Mesodermal cell (in vitro differentiated cells): ENCODE measurements around the gene PI4K2A.

Source experiments
- H3K27ac ChIP-seq: 2 replicates; pipeline ENCODE4 v1.7.0; 2013; ENCODE audit warnings: mild to moderate bottlenecking, low read depth, low read length, moderate library complexity; ENCODE audit not compliant: severe bottlenecking
- H3K36me3 ChIP-seq: 2 replicates; pipeline ENCODE4 v1.7.1; 2013; ENCODE audit warnings: mild to moderate bottlenecking, low read length, moderate library complexity; ENCODE audit not compliant: control insufficient read depth, insufficient read depth
- H3K4me1 ChIP-seq: one replicate; pipeline ENCODE4 v1.7.1; 2013; ENCODE audit warnings: mild to moderate bottlenecking, low read length; ENCODE audit not compliant: insufficient read depth, control insufficient read depth, poor library complexity, severe bottlenecking
- H3K4me3 ChIP-seq: 2 replicates; pipeline ENCODE4 v1.7.0; 2013; ENCODE audit warnings: low read length, control low read depth, mild to moderate bottlenecking; ENCODE audit not compliant: insufficient read depth, poor library complexity, severe bottlenecking; ENCODE audit errors: extremely low read depth
- H3K9me3 ChIP-seq: 2 replicates; pipeline ENCODE4 v1.7.1; 2013; ENCODE audit warnings: mild to moderate bottlenecking, low read length, moderate library complexity; ENCODE audit not compliant: control insufficient read depth
- WGBS, 2 experiments: methylation state at CpG; one replicate each; pipeline ENCODE4 v1.1.5; 2013; ENCODE audit warnings: missing lambda C conversion rate in 2 of 2; ENCODE audit not compliant: insufficient coverage in 2 of 2; 5-methylcytosine and 5-hydroxymethylcytosine counted together

The PI4K2A gene

GRCh38 chr10:97707134-97707861 lies 66.8 kb downstream of the PI4K2A start:
- 92 to 95% methylated on average over 10 to 11 of the region's 11 CpGs for WGBS, 2 experiments
- Histone ChIP-seq H3K9me3 (no peaks in the 10 kb centered on the region), H3K4me1 (peaks cover 5% of the 10 kb centered on the region), H3K4me3 (no peak overlapping the region), H3K36me3 (no peaks in the 10 kb centered on the region), H3K27ac (no peak overlapping the region)

- Histone ChIP-seq H3K4me3 (no peak overlapping the region), H3K27ac (no peak overlapping the region), H3K9me3 (no peaks in the 10 kb centered on the region), H3K36me3 (no peaks in the 10 kb centered on the region), H3K4me1 (peaks cover 10% of the 10 kb centered on the region)
- WGBS, 2 experiments, result 86 to 96% methylated on average over 2 of the region's 2 CpGs
Measured at GRCh38 chr10:97708167-97708566, 67.7 kb downstream of the PI4K2A start.

GRCh38 chr10:97708976-97709946 lies 68.8 kb downstream of the PI4K2A start:
- WGBS, 2 experiments, result 46 to 60% methylated on average over 13 to 17 of the region's 18 CpGs
- Histone ChIP-seq H3K27ac (peak overlapping the region; percentile 26), H3K4me3 (no peak overlapping the region), H3K4me1 (peaks cover 12% of the 10 kb centered on the region), H3K36me3 (no peaks in the 10 kb centered on the region), H3K9me3 (no peaks in the 10 kb centered on the region)

- 96 to 97% methylated on average over 4 to 9 of the region's 9 CpGs for WGBS, 2 experiments
- Histone ChIP-seq H3K4me1 (peaks cover 23% of the 10 kb centered on the region), H3K4me3 (no peak overlapping the region), H3K36me3 (peaks cover 11% of the 10 kb centered on the region), H3K9me3 (no peaks in the 10 kb centered on the region), H3K27ac (no peak overlapping the region)
Measured at GRCh38 chr10:97711640-97712572, 71.4 kb downstream of the PI4K2A start.

GRCh38 chr10:97713339-97713825 lies 72.9 kb downstream of the PI4K2A start, which contains the start of gene MARVELD1:
Gene MARVELD1 (plus strand): TSS chr10:97713730. CDS start chr10:97713877, 147 bp downstream.
- Histone ChIP-seq H3K4me3 (peak within 1 kb of the TSS; percentile 74), H3K4me1 (peaks cover 25% of the 10 kb centered on the region), H3K27ac (peak within 1 kb of the TSS; percentile 83), H3K9me3 (no peaks in the 10 kb centered on the region), H3K36me3 (peaks cover 25% of the 10 kb centered on the region)
- 4 to 6% methylated on average over 18 to 34 of the region's 37 CpGs for WGBS, 2 experiments

- Histone ChIP-seq H3K4me3 (peak overlapping the region; percentile 74), H3K9me3 (no peaks in the 10 kb centered on the region), H3K36me3 (peaks cover 31% of the 10 kb centered on the region), H3K27ac (peak overlapping the region; percentile 83), H3K4me1 (peaks cover 29% of the 10 kb centered on the region)
- 0 to 1% methylated on average over 36 to 63 of the region's 69 CpGs for WGBS, 2 experiments
Measured at GRCh38 chr10:97713826-97714400, 73.4 kb downstream of the PI4K2A start.

- Histone ChIP-seq H3K36me3 (peaks cover 36% of the 10 kb centered on the region), H3K4me3 (peak overlapping the region; percentile 74), H3K27ac (peak overlapping the region; percentile 83), H3K9me3 (no peaks in the 10 kb centered on the region), H3K4me1 (peaks cover 34% of the 10 kb centered on the region)
- 0 to 1% methylated on average over 45 to 58 of the region's 74 CpGs for whole genome bisulfite sequencing, 2 experiments
Measured at GRCh38 chr10:97714401-97715258, 74.2 kb downstream of the PI4K2A start.

- Histone ChIP-seq H3K9me3 (no peaks in the 10 kb centered on the region), H3K36me3 (peaks cover 36% of the 10 kb centered on the region), H3K27ac (peak overlapping the region; percentile 83), H3K4me1 (peaks cover 29% of the 10 kb centered on the region), H3K4me3 (peak overlapping the region; percentile 74)
- 20 to 35% methylated on average over 4 to 7 of the region's 8 CpGs for WGBS, 2 experiments
Measured at GRCh38 chr10:97715259-97715874, 74.9 kb downstream of the PI4K2A start.

GRCh38 chr10:97717627-97718026 lies 77.2 kb downstream of the PI4K2A start:
- no peak overlapping the region for H3K4me3 ChIP-seq
- peak overlapping the region; percentile 74 for H3K27ac ChIP-seq
- peaks cover 29% of the 10 kb centered on the region for H3K4me1 ChIP-seq
- WGBS, 2 experiments, result 92 to 99% methylated on average over 6 to 7 of the region's 7 CpGs
- no peaks in the 10 kb centered on the region for H3K9me3 ChIP-seq
- H3K36me3 ChIP-seq, result peaks cover 40% of the 10 kb centered on the region
